SU-DHL-6 (cell line): Measurements from ENCODE around the gene PSME2.

Source experiments
- EZH2phosphoT487 ChIP-seq: fragments of 200-600 bp; sonication (generic), shearing (Covaris generic); conservative IDR thresholded peaks from 2 replicates; pipeline ENCODE4 v1.6.1; 2018; ENCODE audit warnings: mild to moderate bottlenecking, antibody characterized with exemption, low read length, moderate library complexity, mixed read lengths
- TF ChIP-seq, protein P1 (sequence below): fragments of 200-600 bp; sonication (generic); IDR thresholded peaks from one replicate; pipeline ENCODE4 v1.5.1; 2017; ENCODE audit warnings: antibody characterized with exemption, mild to moderate bottlenecking, low read length, moderate library complexity; ENCODE audit not compliant: insufficient read depth, poor library complexity, severe bottlenecking

DNA sequence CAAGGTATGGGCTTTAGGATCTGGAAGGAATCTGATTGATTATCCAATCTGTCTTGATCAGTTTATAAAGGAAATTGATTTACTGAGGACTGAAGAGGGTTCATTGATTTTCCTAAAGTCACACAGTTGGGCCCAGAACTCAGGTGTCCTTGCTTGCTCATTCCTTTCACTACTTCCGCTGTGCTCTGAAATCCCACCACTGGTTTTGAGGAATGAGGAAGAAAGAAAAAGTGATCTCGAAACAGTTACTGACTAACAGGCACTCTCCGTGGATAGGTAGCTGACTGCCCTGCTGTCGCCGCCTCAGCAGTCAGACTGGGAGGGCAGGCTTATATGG lies 16.1 kb downstream of the PSME2 start, which contains the start of gene FITM1:
- TF ChIP-seq, protein P1, sequence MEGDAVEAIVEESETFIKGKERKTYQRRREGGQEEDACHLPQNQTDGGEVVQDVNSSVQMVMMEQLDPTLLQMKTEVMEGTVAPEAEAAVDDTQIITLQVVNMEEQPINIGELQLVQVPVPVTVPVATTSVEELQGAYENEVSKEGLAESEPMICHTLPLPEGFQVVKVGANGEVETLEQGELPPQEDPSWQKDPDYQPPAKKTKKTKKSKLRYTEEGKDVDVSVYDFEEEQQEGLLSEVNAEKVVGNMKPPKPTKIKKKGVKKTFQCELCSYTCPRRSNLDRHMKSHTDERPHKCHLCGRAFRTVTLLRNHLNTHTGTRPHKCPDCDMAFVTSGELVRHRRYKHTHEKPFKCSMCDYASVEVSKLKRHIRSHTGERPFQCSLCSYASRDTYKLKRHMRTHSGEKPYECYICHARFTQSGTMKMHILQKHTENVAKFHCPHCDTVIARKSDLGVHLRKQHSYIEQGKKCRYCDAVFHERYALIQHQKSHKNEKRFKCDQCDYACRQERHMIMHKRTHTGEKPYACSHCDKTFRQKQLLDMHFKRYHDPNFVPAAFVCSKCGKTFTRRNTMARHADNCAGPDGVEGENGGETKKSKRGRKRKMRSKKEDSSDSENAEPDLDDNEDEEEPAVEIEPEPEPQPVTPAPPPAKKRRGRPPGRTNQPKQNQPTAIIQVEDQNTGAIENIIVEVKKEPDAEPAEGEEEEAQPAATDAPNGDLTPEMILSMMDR = no peak
- no peak for TF ChIP-seq EZH2phosphoT487
